Liver (tissue), 3 donors: ENCODE measurements around the gene EXOC4.

Experiments used
- CTCF ChIP-seq: fragments of 150-350 bp; IDR thresholded peaks from 2 replicates; pipeline ENCODE4 v1.5.1; 2017; ENCODE audit warnings: improper control_type of control experiment, low read depth, low read length; ENCODE audit not compliant: missing input control
- JUND ChIP-seq, 2 donors: IDR thresholded peaks; 2 replicates each; pipeline ENCODE4 v1.6.1; 2016; ENCODE audit warnings: antibody characterized with exemption in 2 of 2
- MAX ChIP-seq: IDR thresholded peaks from 2 replicates; pipeline ENCODE4 v1.6.1; 2016; ENCODE audit warnings: antibody characterized with exemption
- REST ChIP-seq: IDR thresholded peaks from 2 replicates; pipeline ENCODE4 v1.6.1; 2016; ENCODE audit warnings: antibody characterized with exemption, mild to moderate bottlenecking
- donor health status: healthy.
- donor health status: healthy.

- TF ChIP-seq MAX (no peak), CTCF (no peak), REST (no peak), JUND (IDR thresholded peaks at IDR 0.05) (no peak)
Measured at GRCh38 chr7:133428326-133428725, 175.4 kb downstream of the EXOC4 start.
